ENCODE measurements around the gene FZD1. TPM values are rescaled to one million over a fixed set of nuclear protein-coding genes. Genes with fewer than 3 reads are reported as not detected.

Gene FZD1
- total and polyA plus RNA-seq, 10 of the 15 experiments (the other 5 are each of a cell fraction or from before 2014, with no cell fraction given): 0.07 to 0.56 (median 0.18) TPM

GRCh38 chr7:91226411-91226810, 37.8 kb upstream of the FZD1 start (continued):
- no peak for TF ChIP-seq ZBTB40 (IDR thresholded peaks at IDR 0.05; ENCODE audit: borderline replicate concordance)
- TF ChIP-seq GATAD2B (conservative IDR thresholded peaks at IDR 0.05; ENCODE audit: low read depth): no peak
- TF ChIP-seq NR2C2 (IDR thresholded peaks at IDR 0.05; ENCODE audit: borderline replicate concordance, control insufficient read depth, insufficient read length, low read depth): no peak
- TF ChIP-seq HDAC2 (IDR thresholded peaks at IDR 0.05): no peak

- WGBS (ENCODE audit: insufficient coverage, insufficient replicate concordance, low lambda C conversion rate, missing lambda C conversion rate): 92% methylated on average over 2 of the region's 2 CpGs
- Histone ChIP-seq H3K36me3 (ENCODE audit: control insufficient read depth in 2 of 2, insufficient read depth in 2 of 2, low read length in 1 of 2) (no peaks in the 10 kb centered on the region), H3K4me1 (ENCODE audit: control insufficient read depth, insufficient read depth, low read length) (no peaks in the 10 kb centered on the region), H4K20me1 (ENCODE audit: control insufficient read depth, insufficient read depth) (no peaks in the 10 kb centered on the region), H2AFZ (ENCODE audit: control insufficient read depth, low read depth, low read length) (no peak overlapping the region), H3K27me3 (replicated peaks in 1 of 2; ENCODE audit: control insufficient read depth in 2 of 2, insufficient read depth in 2 of 2, low read length in 1 of 2) (no peaks in the 10 kb centered on the region), H3K9me3 (replicated peaks; ENCODE audit: control insufficient read depth, insufficient read depth, low read length) (no peaks in the 10 kb centered on the region), H3K79me2 (ENCODE audit: control insufficient read depth, insufficient read depth, low read length) (no peaks in the 10 kb centered on the region), H3K4me2 (ENCODE audit: control insufficient read depth, insufficient read depth) (no peak overlapping the region), H3K4me3 (no peak overlapping the region), H3K27ac (ENCODE audit: control insufficient read depth, insufficient read depth) (no peak overlapping the region), H3K9ac (ENCODE audit: control insufficient read depth, insufficient read depth, low read length) (no peak overlapping the region)
- FAIRE-seq: no peak
- ChIA-PET SMC1A (ENCODE audit: uncharacterized antibody, unreplicated experiment) (interaction anchor here (1.4 kb wide), 1 partner anchor 12 kb away, joined by 5 read pairs; no protein-coding TSS in a partner anchor), CTCF (interaction anchor here (1.0 kb wide), 1 partner anchor 14 kb away, joined by 3 read pairs; no protein-coding TSS in a partner anchor), RAD21 (ENCODE audit: unreplicated experiment) (no interaction called here), POLR2A (no interaction called here)
- no TSS peak for BruUV-seq (replicated peaks)
- no peak for ATAC-seq
- no peak for DNase-seq (ENCODE audit: low read depth, low spot score)
- in situ Hi-C loops (cut with MboI) (no loop called here), intact Hi-C loops (cut with micrococcal nuclease; ENCODE audit: unreplicated experiment) (no loop called here)
- no peak for TF ChIP-seq ATF2 (IDR thresholded peaks at IDR 0.05; ENCODE audit: low read length)
- TF ChIP-seq CREM (IDR thresholded peaks at IDR 0.05; ENCODE audit: low read depth): no peak
- no peak for TF ChIP-seq CEBPB (IDR thresholded peaks at IDR 0.05; ENCODE audit: borderline replicate concordance in 1 of 2, low read depth in 2 of 2, low read length in 2 of 2)
- no peak for TF ChIP-seq ZNF274 (IDR thresholded peaks at IDR 0.05; ENCODE audit: insufficient read depth, insufficient read length)
- TF ChIP-seq E2F8 (IDR thresholded peaks at IDR 0.05; ENCODE audit: low read depth, partially characterized antibody): no peak
- TF ChIP-seq MYC (IDR thresholded peaks at IDR 0.05; ENCODE audit: insufficient read depth, insufficient read length, insufficient replicate concordance, low read length, severe bottlenecking): no peak
- no peak for TF ChIP-seq SKIL (IDR thresholded peaks at IDR 0.05; ENCODE audit: low read depth, poor library complexity, severe bottlenecking)
- no peak for TF ChIP-seq KLF5 (IDR thresholded peaks at IDR 0.05; ENCODE audit: partially characterized antibody)
Observed at GRCh38 chr7:91228327-91228726, 35.9 kb upstream of the FZD1 start.
